Measurements from ENCODE around the gene TBC1D14.
"Not testable (repeated sequence)": the region's sequence is repeated elsewhere in the genome, so short reads cannot be mapped to it uniquely, and the experiment has no call there.

Gene TBC1D14

DNA sequence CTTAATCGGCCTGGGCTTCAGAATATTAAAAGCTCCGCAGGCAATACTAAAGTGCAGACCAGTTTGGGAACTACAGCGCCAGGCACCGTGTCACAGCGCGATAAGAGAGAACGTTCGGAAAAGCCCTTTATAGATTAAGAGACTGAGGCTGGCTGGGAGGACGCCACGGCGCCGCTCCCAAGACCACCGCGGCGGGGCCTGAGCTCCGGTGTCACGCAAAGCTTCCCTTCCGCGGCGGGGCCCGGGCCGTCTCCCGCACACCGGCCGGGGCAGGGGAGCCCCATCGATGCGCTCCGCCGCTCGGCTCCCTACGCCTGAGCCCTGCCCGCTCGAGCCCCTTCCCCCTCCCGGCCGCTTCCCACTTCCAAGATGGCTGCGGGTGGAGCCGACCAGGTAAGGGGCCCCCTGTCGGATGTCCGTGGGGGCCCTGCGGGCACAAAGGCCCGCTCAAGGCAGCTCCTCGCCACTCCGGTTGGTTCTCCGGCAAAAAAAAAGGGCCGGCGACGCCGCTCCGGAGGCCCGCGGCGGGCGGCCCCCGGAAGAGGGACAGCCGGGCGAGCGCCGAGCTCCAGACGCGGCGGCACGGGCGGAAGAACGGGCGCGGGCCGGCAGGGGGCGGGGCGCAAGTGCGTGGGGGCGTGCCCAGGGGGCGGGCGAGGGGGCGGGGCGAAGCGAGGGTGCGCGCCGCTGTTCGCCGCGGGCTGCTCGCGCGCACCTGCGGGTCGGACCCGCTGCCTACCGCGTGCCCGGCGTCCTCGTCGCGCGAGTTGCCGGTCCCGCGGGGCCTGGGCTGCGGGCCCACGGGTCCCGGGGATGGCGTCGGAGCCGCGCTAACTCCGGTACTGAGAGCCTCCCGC, at the start of gene TBC1D14:
TSS of gene TBC1D14 (plus strand) at position 714 of the 857 bp plus-strand sequence. CDS start 13,564 bp downstream, outside the sequence.
- DNase-seq: no peak

- no peak for DNase-seq
These were observed 41.2 kb upstream of the TBC1D14 start for GRCh38 chr4:6868386-6868785.

GRCh38 chr4:6869944-6870343, 39.7 kb upstream of the TBC1D14 start:
- DNase-seq: no peak

GRCh38 chr4:6873291-6873690, 36.3 kb upstream of the TBC1D14 start:
- DNase-seq: no peak

- no peak for DNase-seq
These were observed 35.7 kb upstream of the TBC1D14 start for GRCh38 chr4:6873792-6874461.

DNA sequence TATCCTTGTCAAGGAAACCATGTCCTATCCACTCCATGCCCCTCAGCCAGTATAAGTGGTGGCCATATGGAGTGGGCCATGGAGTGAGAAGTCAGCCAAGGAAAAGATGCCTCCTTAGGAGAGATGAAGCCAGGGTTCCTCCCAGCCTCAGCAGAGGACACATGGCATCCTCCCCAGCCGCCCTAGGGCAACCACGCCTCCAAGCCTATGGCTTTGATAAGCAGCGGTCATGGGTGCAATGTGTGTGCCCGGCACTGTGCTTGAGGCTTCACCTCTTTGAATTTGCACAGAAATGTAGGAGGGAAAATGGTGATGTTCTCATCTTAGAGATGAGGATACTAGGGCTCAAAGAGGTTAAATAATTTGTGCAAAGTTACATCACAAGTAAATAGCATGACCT, 34.6 kb upstream of the TBC1D14 start:
- DNase-seq: no peak

GRCh38 chr4:6875431-6875831, 34.2 kb upstream of the TBC1D14 start:
- no peak for DNase-seq

DNA sequence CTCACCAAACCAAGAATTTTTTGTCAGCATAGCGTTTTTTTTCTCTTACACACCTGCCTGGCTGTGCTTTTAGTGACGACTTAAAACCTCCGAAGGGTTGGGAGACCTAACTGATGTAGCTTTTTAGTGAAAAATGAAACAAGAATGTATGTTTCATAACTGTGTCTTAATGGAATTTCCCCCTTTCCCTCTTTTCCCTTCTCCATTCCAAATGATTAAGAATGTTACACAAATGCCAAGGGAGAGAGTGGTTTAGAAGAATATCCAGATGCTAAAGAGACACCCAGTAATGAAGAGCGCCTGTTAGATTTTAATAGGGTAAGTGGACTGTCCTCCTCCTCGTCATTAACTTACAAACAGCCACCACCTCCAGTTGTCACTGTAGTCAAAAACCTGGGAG, 33.2 kb upstream of the TBC1D14 start:
- no peak for DNase-seq

DNA sequence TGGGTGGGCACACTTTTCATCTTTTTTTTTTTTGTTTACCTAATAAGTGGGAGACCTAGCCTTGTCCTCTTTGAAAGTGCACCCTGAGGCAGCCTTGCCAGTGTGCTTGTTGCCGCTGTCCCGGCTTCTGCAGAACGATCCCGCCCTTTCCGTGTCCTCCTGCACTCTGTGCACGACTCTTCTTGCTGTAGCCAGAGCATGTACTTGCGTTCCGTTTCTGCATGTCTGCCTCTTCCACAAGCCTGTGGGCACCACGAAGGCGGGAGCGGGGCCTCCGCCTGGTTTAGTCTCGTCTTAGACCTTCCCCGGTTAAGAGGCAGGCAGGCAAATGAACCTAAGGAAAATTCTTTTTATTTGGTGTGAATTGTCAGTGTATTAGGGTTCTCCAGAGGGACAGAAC, 32.6 kb upstream of the TBC1D14 start:
- no peak for DNase-seq

- no peak for DNase-seq
These were observed 31.1 kb upstream of the TBC1D14 start for GRCh38 chr4:6878451-6879059.

GRCh38 chr4:6880691-6881090, 28.9 kb upstream of the TBC1D14 start:
- no peak for DNase-seq

DNA sequence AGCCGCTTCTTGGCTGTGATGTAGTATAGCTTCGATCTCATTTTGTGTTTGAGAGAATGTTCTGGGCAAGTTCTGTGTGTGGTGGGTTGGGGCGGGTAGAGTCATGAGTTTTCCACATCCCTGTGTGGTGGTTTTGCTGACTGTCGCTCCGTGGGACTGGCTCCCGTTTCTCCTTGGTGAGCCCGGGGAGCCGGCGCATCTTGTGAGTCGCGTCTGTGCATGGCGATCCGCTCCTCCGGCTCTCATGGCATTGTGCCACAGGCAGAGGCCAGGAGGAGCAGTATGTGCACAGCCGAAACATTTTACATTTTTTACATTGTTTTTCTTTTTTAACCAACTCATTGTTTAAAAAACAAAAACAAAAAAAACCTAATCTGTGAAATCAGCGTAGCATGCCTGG, 27.7 kb upstream of the TBC1D14 start:
- no peak for DNase-seq

GRCh38 chr4:6884341-6884870, 25.2 kb upstream of the TBC1D14 start:
- DNase-seq: no peak

DNA sequence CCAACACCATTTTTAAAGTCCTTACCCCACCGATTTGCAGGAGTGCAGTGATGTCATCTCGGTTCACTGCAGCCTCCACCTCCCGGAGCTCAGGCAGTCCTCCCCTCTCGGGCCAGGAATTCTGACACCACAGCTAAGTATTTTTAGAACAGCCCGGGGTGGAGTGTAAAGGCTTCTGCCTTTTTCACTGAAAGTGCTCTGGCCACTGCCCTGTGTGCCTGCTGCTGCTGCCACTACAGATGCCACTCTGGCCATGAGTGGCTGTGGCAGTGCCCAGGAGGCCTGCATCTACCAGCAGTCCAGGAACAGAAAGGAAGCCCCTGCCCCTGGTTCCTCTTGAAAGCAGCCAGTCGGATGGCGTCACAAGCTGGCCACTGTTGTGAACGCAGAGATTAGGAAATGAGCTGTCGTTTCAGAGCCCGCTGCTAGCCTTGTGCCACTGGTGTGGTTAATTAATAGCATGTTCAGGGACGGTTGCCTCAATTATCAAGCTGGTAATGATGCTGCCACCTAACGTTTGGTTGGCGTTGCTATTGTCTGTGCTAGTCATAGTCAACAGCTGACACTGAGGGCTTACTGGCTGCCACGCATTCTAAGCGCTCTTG, 23.6 kb upstream of the TBC1D14 start:
- no peak for DNase-seq

GRCh38 chr4:6886886-6887285, 22.7 kb upstream of the TBC1D14 start:
- DNase-seq: no peak

- DNase-seq: no peak
These were observed 21.8 kb upstream of the TBC1D14 start for GRCh38 chr4:6887591-6888371.

GRCh38 chr4:6888506-6889071, 21.0 kb upstream of the TBC1D14 start:
- no peak for DNase-seq

- no peak for DNase-seq
These were observed 20.4 kb upstream of the TBC1D14 start for GRCh38 chr4:6889101-6889735.

DNA sequence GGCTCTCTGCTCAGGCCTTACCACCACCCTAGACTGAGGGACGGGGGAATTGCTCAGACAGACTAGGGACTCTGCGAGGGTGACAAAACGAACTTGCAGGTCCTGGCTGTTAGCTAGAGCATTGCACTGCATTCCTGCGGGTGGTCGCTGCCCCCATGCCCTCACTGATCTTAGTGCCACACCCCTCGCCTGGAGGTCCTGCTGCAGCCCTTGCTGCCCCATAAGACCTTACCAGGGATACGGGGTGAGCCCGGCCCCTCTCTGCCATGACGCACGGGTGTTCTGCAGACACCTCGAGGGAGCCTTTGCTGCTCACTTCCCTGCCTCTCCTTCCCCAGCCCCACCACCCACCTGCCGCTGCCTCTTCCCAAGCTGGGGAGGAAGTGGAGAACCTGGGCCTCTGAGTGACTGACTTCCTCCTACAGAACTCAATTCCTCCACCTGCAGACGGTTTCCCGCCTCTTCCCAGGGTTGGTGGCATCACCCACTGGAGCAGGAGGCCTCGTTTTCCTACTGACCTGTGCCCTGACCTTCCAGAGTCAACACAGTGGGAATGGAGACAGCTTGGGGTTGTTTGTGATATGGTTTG, 19.8 kb upstream of the TBC1D14 start:
- DNase-seq: no peak

DNA sequence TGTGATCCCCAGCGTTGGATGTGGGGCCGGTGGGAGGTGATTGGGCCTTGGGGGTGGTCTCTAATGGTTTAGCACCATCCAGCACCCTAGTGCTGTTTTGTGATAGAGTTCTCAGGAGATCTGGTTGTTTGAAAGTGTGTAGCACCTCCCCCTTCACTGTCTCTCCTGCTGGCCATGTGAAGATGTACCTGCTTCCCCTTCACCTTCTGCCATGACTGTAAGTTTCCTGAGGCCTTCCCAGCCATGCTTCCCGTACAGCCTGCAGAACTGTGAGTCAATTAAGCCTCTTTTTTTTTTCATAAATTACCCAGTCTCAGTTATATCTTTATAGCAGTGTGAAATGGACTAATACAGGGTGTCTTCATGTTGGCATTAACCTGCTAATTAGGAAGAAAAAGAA, 19.3 kb upstream of the TBC1D14 start:
- DNase-seq: no peak

GRCh38 chr4:6890971-6891370, 18.7 kb upstream of the TBC1D14 start:
- DNase-seq: not testable (repeated sequence)

Measured in NCI-H187 treated with DMSO at 0.1 percent for 48 hours (cell line).